Bladder microvascular endothelial cell (primary cell): ENCODE data around the gene TCEAL1. TPM values are rescaled to one million over a fixed set of nuclear protein-coding genes. Genes with fewer than 3 reads are reported as not detected.

Source experiments
- total RNA-seq: library from RNA; depleted of rRNA; stranded (reverse); fragments of >200 nt; gene quantifications from 2 replicates; pipeline ENCODE4 v1.2.3, GENCODE V29; 2014

TCEAL1 gene, protein sequence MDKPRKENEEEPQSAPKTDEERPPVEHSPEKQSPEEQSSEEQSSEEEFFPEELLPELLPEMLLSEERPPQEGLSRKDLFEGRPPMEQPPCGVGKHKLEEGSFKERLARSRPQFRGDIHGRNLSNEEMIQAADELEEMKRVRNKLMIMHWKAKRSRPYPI
- 15.1 and 16.0 TPM in 2 replicates for total RNA-seq

DNA sequence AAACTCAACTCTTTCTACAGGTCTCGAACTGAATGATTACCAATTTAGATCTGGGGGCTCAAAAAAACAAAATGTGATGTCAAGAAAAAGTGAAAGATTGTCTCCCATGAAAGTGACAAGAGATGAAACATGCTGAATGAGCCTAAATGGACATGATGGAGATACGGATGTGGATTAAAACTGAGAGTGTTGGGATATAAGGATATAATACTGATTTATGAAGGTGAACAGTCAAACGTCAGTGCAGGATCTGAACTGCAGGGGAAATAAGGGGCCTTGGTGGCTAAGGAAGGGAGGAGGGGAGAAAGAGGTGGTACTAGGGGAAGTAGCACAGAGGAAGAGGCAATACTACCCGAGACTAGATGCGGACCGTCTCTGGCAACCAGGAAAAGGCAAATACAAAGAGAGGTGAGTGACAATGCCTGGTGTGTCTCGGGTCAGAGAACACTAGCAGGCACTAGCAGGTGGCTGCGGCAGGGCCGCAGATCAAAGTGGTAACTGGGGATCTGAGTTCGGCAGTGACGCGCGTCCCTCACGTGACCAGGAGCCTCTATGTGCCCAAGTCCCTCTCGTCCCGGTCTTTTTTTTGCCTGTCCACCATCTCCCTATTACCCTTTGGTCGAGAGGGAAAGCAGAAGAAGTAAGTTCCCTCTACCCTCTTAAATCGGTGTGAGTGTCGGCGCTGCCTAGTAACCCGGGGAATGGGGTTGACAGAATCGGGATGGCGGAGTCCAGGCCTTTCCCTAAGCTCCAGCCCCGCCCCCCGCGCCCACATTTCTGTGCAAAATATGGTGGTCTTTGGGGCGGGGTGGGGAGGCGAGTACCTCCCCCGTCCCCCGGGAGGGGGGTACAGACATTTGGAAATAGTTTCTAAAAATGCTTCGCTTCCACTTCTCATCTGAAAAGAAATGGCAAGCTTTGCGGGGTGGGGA is at the start of gene TCEAL1:
TSS of gene TCEAL1 (plus strand) at position 590 of the 932 bp plus-strand sequence. CDS start 942 bp downstream, outside the sequence.

DNA sequence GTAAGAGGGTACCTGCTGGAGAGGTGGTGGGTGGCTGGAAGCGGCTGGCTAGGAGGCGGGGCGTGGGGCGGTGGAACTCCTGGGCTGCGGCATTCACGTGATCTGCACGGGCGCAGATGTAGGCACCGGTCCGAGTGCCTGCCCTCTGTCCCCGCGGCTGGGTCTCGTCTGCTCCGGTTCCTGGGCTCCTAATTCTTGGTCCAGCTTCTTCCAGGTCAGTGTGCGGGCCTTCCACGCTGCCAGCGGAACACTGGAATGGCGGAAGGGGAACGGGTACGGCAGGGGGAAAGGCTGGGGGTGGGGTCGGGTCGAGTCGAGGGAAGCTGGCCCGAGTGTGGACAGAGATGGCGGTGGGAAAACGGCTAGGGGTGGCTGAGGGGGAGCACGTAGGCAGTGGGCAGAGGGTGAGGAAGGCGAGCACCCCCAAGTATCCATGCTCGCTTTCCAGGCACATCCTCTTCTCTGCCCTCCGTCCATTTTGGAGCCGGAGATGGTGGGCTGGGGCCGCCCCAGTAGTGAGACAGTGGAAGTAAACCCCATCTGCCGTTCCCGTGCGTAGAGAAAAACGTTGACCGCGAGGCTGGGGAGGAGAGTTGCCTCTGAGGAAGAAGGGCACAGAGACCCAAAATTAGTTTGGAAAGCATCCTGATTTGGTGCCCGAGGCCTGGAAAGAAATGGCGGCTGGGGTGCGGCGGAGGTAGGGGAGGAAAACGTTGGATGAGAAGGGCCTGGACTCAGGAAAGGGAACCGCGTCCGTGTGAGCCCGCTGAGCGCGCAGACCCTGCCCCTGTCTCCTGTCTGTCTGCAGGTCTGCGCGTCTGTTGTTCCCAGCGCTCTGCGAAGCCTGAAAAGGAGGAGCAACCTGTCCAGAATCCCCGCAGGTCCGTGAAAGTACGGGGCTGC is 43.1 kb upstream of the TCEAL1 start, which contains the start of gene TCEAL4:
TSS of gene TCEAL4 (plus strand) at position 105 of the 903 bp plus-strand sequence. CDS start 1,161 bp downstream, outside the sequence.

DNA sequence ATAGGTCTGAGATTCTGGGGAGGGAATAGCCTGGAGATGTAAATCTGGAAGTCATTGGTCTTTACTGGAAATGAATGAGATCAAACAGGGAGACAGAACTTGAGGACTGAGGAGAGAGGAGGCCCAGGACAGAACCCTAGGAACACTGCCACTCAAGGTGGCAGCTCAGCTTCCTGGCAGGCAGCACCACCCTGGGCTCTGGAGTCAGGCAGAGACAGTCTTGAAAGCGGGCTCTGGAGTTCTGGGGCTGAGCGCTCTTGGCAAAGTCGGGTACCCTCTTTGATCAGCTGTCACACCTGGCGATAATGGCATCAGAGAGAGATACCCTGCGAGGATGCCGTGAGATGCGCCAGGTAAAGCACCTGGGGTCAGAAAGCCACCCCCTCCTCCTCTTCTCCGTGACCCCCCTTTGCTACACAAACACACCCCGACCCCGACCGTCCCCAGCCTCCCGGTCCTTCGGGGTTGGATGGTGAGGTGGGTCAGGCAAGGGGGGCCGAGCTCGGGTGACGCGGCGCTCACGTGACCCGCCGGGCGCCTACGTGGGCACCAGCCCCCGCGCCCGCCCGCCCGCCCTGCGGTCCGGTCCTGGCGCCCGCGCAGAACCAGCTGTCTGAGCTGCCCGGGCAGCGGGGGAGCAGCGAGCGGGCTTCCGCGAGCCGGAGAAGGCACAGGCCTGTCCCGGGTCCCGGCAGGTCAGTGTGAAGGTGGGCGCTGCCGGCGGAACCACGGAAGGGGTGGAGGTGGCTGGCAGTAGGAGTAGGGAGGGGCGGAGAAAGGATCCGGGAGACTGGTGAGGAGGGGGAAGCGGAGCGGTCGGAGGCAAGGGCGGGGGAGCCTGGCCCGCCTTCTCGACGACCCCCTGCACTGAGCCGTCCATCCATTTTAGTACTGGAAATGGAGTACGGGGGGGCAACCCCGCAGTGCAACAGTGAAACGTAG is 21.1 kb upstream of the TCEAL1 start, which contains the start of gene TCEAL3:
TSS of gene TCEAL3 (plus strand) at position 600 of the 942 bp plus-strand sequence. CDS start 1,102 bp downstream, outside the sequence.

Other genes starting within 250 kb of the TCEAL1 start
- gene RAB40A, start 109.5 kb upstream of the TCEAL1 start, total RNA-seq = 0.13 TPM in 1 of 2 replicates, not detected in the other
- gene TCEAL4, start 43.5 kb upstream of the TCEAL1 start, total RNA-seq = 32.7 and 41.2 TPM in 2 replicates
- 8.3 and 8.5 TPM in 2 replicates for gene TCEAL3, start 21.0 kb upstream of the TCEAL1 start, total RNA-seq
- 289 and 375 TPM in 2 replicates for gene MORF4L2, start 57.7 kb downstream of the TCEAL1 start, total RNA-seq
- gene TMEM31, start 81.9 kb downstream of the TCEAL1 start, total RNA-seq = not detected in 2 replicates
- 0.25 TPM in 1 of 2 replicates, not detected in the other for gene PLP1, start 147.9 kb downstream of the TCEAL1 start, total RNA-seq
- 0.32 and 1.1 TPM in 2 replicates for gene RAB9B, start 203.3 kb downstream of the TCEAL1 start, total RNA-seq